ENCODE results near the gene CARS1.

Gene CARS1

DNA sequence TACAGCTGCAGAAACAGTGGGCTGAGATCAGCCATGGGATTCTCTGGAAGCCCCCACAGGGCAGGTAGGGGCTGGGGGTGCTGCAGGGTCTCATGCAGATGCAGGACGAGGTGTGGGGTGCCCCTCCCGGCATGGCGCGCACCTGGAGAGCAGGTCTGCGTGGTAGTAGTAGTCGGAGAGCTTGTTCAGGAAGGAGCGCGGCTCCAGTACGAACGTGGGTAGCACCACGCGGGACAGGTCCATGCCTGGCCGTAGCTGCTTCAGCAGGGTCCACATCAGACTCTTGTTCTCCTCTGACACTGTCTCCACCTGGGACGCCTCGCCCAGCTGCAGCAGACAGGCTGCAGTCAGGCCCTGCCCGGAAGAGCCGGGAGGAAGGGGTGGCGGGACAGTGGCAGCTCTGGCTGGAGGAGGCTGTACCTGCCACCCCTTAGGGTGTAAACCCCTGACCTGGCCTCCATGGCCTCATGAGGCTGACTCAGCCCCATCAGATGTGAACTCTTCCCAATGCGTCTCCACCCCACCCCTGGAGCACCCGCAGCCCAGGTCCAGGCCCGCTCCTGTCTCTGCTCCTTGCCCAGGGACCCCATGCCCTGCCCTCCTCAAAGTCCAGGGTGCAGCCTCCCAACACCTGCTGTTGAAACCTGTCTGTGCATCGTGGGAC is 47.0 kb upstream of the CARS1 start:
- Histone ChIP-seq H3K4me2 (ENCODE audit: low read depth, low read length, poor library complexity, severe bottlenecking) (no peak overlapping the region), H3K4me3 (ENCODE audit: low read length, poor library complexity, severe bottlenecking) (no peak overlapping the region), H3K9me2 (replicated peaks; ENCODE audit: low read depth, low read length) (no peaks in the 10 kb centered on the region), H3K27me3 (ENCODE audit: insufficient read depth, low read length, poor library complexity, severe bottlenecking) (no peaks in the 10 kb centered on the region), H4K20me1 (ENCODE audit: insufficient read depth, low read length, poor library complexity, severe bottlenecking) (no peaks in the 10 kb centered on the region), H3K9me3 (ENCODE audit: insufficient read depth, low read depth, low read length) (no peaks in the 10 kb centered on the region), H2AFZ (ENCODE audit: low read length) (no peak overlapping the region), H3F3A (ENCODE audit: low read depth) (no peaks in the 10 kb centered on the region), H3K36me3 (ENCODE audit: insufficient read depth, low read length) (peaks cover under 1% of the 10 kb centered on the region; the same call in 1 of the 2 replicates), H3K79me2 (ENCODE audit: insufficient read depth, low read length) (no peaks in the 10 kb centered on the region), H3K9ac (ENCODE audit: low read depth, low read length, poor library complexity, severe bottlenecking) (no peak overlapping the region), H3K4me1 (ENCODE audit: insufficient read depth, low read length, poor library complexity, severe bottlenecking) (no peaks in the 10 kb centered on the region)
- no peak for TF ChIP-seq EZH2phosphoT487 (IDR thresholded peaks at IDR 0.05; ENCODE audit: borderline replicate concordance)
- TF ChIP-seq, protein P1, sequence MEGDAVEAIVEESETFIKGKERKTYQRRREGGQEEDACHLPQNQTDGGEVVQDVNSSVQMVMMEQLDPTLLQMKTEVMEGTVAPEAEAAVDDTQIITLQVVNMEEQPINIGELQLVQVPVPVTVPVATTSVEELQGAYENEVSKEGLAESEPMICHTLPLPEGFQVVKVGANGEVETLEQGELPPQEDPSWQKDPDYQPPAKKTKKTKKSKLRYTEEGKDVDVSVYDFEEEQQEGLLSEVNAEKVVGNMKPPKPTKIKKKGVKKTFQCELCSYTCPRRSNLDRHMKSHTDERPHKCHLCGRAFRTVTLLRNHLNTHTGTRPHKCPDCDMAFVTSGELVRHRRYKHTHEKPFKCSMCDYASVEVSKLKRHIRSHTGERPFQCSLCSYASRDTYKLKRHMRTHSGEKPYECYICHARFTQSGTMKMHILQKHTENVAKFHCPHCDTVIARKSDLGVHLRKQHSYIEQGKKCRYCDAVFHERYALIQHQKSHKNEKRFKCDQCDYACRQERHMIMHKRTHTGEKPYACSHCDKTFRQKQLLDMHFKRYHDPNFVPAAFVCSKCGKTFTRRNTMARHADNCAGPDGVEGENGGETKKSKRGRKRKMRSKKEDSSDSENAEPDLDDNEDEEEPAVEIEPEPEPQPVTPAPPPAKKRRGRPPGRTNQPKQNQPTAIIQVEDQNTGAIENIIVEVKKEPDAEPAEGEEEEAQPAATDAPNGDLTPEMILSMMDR (conservative IDR thresholded peaks at IDR 0.05; ENCODE audit: low read length) = no peak

DNA sequence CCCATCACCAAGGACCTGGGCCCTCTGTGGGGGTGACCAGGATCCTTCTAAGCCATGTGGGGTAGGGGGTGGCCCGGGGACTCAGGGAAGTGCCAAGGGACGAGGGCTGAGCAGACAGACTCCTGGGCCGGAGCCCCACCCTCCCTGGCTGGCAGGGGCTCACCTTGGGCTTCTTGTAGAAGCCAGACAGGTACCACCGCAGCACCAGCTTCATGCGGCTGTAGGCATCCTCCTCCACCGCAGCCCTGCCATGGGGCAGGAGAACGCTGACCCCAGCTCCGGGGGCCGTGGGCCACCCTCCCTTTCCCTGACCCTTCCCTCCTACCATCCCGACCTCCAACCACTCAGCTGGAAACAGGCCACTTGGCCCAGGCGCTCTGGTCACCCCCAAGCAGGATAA is 45.9 kb upstream of the CARS1 start:
- Histone ChIP-seq H4K20me1 (ENCODE audit: insufficient read depth, low read length, poor library complexity, severe bottlenecking) (no peaks in the 10 kb centered on the region), H3K9me3 (ENCODE audit: insufficient read depth, low read depth, low read length) (no peaks in the 10 kb centered on the region), H3K9ac (ENCODE audit: low read depth, low read length, poor library complexity, severe bottlenecking) (no peak overlapping the region), H2AFZ (ENCODE audit: low read length) (no peak overlapping the region), H3K4me2 (ENCODE audit: low read depth, low read length, poor library complexity, severe bottlenecking) (no peak overlapping the region), H3K27me3 (ENCODE audit: insufficient read depth, low read length, poor library complexity, severe bottlenecking) (no peaks in the 10 kb centered on the region), H3K9me2 (replicated peaks; ENCODE audit: low read depth, low read length) (no peaks in the 10 kb centered on the region), H3F3A (ENCODE audit: low read depth) (no peaks in the 10 kb centered on the region), H3K4me1 (ENCODE audit: insufficient read depth, low read length, poor library complexity, severe bottlenecking) (no peaks in the 10 kb centered on the region), H3K79me2 (ENCODE audit: insufficient read depth, low read length) (no peaks in the 10 kb centered on the region), H3K4me3 (ENCODE audit: low read length, poor library complexity, severe bottlenecking) (no peak overlapping the region), H3K36me3 (ENCODE audit: insufficient read depth, low read length) (peaks cover 5% of the 10 kb centered on the region; the same call in 1 of the 2 replicates)
- TF ChIP-seq, protein P1 (conservative IDR thresholded peaks at IDR 0.05; ENCODE audit: low read length) = no peak
- no peak for TF ChIP-seq EZH2phosphoT487 (IDR thresholded peaks at IDR 0.05; ENCODE audit: borderline replicate concordance)

DNA sequence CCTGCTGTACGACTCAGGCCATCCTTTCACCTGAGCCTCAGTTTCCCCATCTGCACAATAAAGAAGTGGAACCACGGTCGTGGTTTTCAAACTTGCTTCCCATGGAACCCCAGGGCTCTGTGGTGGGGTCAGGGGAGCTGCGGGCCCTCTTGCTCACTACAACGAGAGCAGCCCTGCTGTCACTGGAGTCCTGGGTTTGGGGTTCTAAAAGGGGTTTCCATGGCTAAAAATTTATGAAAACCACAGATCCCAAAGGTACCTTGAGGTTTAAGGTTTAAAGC is 45.4 kb upstream of the CARS1 start:
- H3F3A ChIP-seq (ENCODE audit: low read depth) = no peaks in the 10 kb centered on the region
- H3K4me1 ChIP-seq (ENCODE audit: insufficient read depth, low read length, poor library complexity, severe bottlenecking) = no peaks in the 10 kb centered on the region
- no peak overlapping the region for H3K9ac ChIP-seq (ENCODE audit: low read depth, low read length, poor library complexity, severe bottlenecking)
- no peak for TF ChIP-seq EZH2phosphoT487 (IDR thresholded peaks at IDR 0.05; ENCODE audit: borderline replicate concordance)
- no peak overlapping the region for H3K4me2 ChIP-seq (ENCODE audit: low read depth, low read length, poor library complexity, severe bottlenecking)
- no peaks in the 10 kb centered on the region for H4K20me1 ChIP-seq (ENCODE audit: insufficient read depth, low read length, poor library complexity, severe bottlenecking)
- H3K9me2 ChIP-seq (replicated peaks; ENCODE audit: low read depth, low read length) = no peaks in the 10 kb centered on the region
- no peaks in the 10 kb centered on the region for H3K79me2 ChIP-seq (ENCODE audit: insufficient read depth, low read length)
- H3K4me3 ChIP-seq (ENCODE audit: low read length, poor library complexity, severe bottlenecking) = no peak overlapping the region
- no peaks in the 10 kb centered on the region for H3K27me3 ChIP-seq (ENCODE audit: insufficient read depth, low read length, poor library complexity, severe bottlenecking)
- H3K36me3 ChIP-seq (ENCODE audit: insufficient read depth, low read length) = peaks cover 5% of the 10 kb centered on the region; the same call in 1 of the 2 replicates
- H2AFZ ChIP-seq (ENCODE audit: low read length) = no peak overlapping the region
- H3K9me3 ChIP-seq (ENCODE audit: insufficient read depth, low read depth, low read length) = no peaks in the 10 kb centered on the region
